ENCODE results near the gene MAPRE2. TPM values are rescaled to one million over a fixed set of nuclear protein-coding genes. Genes with fewer than 3 reads are reported as not detected.

MAPRE2 gene
- total RNA-seq, 6 donors from 2014 or later: 21.2 to 35.5 (median 27.8) TPM

DNA sequence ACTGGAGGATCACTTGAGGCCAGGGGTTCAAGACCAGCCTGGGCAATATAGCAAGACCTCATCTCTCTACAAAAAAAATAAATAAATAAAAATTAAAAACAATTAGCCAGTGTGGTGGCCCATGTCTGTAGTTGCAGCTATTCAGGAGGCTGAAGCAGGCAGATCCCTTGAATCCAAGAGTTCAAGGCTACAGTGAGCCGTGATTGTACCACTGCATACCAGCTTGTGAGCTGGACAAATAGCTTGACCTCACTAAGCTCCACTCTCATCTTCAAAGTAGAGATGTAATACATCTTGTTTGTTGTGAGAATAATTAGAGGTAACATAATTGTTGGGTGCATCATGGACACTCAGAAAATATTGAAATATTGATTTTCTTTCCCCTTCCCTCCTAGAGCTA, 31.1 kb upstream of the MAPRE2 start:
- H3K4me1 ChIP-seq: no peaks in the 10 kb centered on the region
- DNase-seq (no peak), ATAC-seq (ENCODE audit: low FRiP score in 2 of 2) (no peak)

DNA sequence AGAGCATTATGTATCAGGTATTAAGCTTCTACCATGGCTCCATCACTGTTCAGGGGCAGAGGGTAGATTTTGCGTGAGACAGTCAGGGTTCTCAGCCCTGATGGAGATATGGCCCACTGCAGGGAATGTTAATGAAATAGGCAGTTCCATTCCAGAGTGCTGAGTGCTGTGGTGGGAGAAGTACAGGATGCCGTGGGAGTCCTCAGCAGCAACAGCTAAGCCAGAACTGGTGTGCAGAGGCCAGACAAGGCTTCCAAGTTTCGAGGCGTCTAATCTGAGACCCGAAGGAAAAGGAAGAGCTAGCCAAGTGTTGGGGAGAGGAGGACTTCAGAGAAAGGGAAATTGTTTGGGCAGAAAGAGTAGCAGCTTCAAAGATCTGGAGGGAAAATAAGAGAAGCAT, 30.2 kb upstream of the MAPRE2 start:
- DNase-seq (no peak), ATAC-seq (ENCODE audit: low FRiP score in 2 of 2) (peak in 1 of 2 donors; percentile 35)
- TF ChIP-seq POLR2A (IDR thresholded peaks at IDR 0.05): no peak
- H3K27me3 ChIP-seq: no peaks in the 10 kb centered on the region
- no peaks in the 10 kb centered on the region for H3K9me3 ChIP-seq
- no peaks in the 10 kb centered on the region for H3K4me1 ChIP-seq
- H3K27ac ChIP-seq: no peak overlapping the region
- H3K36me3 ChIP-seq: no peaks in the 10 kb centered on the region
- no peak overlapping the region for H3K4me3 ChIP-seq
- 71 to 98% methylated on average over 5 of the region's 5 CpGs for WGBS, 2 donors

More for the DNA sequence above, 31.1 kb upstream of the MAPRE2 start:
- H3K36me3 ChIP-seq: no peaks in the 10 kb centered on the region
- no peaks in the 10 kb centered on the region for H3K27me3 ChIP-seq
- WGBS, 2 donors: 96 to 100% methylated on average over 1 of the region's 1 CpG
- no peak overlapping the region for H3K27ac ChIP-seq
- TF ChIP-seq POLR2A (IDR thresholded peaks at IDR 0.05) (no peak), EP300 (IDR thresholded peaks at IDR 0.05) (no peak), POLR2AphosphoS5 (IDR thresholded peaks at IDR 0.05) (no peak)
- TF ChIP-seq, protein P1, sequence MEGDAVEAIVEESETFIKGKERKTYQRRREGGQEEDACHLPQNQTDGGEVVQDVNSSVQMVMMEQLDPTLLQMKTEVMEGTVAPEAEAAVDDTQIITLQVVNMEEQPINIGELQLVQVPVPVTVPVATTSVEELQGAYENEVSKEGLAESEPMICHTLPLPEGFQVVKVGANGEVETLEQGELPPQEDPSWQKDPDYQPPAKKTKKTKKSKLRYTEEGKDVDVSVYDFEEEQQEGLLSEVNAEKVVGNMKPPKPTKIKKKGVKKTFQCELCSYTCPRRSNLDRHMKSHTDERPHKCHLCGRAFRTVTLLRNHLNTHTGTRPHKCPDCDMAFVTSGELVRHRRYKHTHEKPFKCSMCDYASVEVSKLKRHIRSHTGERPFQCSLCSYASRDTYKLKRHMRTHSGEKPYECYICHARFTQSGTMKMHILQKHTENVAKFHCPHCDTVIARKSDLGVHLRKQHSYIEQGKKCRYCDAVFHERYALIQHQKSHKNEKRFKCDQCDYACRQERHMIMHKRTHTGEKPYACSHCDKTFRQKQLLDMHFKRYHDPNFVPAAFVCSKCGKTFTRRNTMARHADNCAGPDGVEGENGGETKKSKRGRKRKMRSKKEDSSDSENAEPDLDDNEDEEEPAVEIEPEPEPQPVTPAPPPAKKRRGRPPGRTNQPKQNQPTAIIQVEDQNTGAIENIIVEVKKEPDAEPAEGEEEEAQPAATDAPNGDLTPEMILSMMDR (IDR thresholded peaks at IDR 0.05): no peak
- H3K4me3 ChIP-seq: no peak overlapping the region
- H3K9me3 ChIP-seq: no peaks in the 10 kb centered on the region

DNA sequence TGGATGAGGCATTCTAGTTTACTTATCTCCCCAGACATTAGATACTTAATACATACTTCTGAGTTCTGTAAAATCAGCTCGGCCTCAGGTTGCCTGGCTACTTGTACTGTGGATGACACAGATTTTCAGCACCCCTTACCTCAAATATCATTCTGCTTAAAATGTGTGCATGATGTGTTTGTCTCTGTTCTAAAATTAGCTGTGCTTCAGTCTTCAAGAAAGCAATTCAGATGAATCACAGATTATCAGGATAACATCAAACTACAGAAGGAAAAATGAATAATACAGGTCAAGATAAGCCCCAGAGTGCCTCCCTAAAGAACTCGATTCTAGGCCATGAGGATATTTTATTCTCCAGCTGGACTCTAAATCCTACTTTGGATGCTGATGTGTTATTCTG, 21.3 kb upstream of the MAPRE2 start:
- Histone ChIP-seq H3K4me3 (no peak overlapping the region), H3K9me3 (no peaks in the 10 kb centered on the region), H3K27me3 (no peaks in the 10 kb centered on the region), H3K4me1 (peaks cover 0 to 8% (median 6%) of the 10 kb centered on the region in 4 donors), H3K36me3 (no peaks in the 10 kb centered on the region), H3K27ac (no peak overlapping the region)
- ATAC-seq (ENCODE audit: low FRiP score in 2 of 2) (no peak), DNase-seq (no peak)
- no peak for TF ChIP-seq POLR2A (IDR thresholded peaks at IDR 0.05)
- TF ChIP-seq POLR2AphosphoS5 (IDR thresholded peaks at IDR 0.05): no peak
- TF ChIP-seq EP300 (IDR thresholded peaks at IDR 0.05): no peak
- TF ChIP-seq, protein P1 (IDR thresholded peaks at IDR 0.05): no peak
- WGBS, 2 donors: 75 to 83% methylated on average over 2 of the region's 2 CpGs

DNA sequence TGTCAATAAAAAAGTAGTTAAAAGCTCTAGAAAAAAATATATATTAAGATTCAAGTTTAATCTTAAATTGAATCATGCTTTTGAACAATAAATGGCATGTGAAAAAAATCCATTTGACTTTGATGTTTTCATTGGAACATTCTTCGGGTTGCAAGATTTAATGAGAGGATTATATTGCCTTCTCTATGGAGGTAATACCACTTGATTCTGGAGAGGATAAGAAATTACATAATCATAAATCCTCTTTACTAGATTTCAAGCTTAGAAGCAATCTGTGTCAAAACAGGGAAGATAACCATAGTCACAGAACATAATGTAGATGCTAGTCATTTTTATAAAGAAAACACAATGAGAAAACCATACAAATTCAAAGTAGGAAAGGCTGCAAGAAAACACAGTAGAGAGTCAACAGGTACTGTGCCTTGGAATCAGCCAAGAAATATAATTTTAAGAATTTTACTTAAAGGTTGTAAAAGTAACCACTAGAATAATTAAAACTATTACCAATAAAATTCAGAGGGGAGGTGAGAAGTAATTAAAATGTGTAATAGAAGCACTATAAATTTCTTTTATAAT, 18.7 kb upstream of the MAPRE2 start:
- no peak overlapping the region for H3K4me3 ChIP-seq
- ATAC-seq (ENCODE audit: low FRiP score in 2 of 2) (no peak), DNase-seq (no peak)
- TF ChIP-seq POLR2AphosphoS5 (IDR thresholded peaks at IDR 0.05): no peak
- no peak for TF ChIP-seq EP300 (IDR thresholded peaks at IDR 0.05)
- peaks cover 15 to 26% (median 19%) of the 10 kb centered on the region in 4 donors for H3K4me1 ChIP-seq
- H3K9me3 ChIP-seq: no peaks in the 10 kb centered on the region
- H3K27me3 ChIP-seq: no peaks in the 10 kb centered on the region
- WGBS, 2 donors: 78 to 87% methylated on average over 1 of the region's 1 CpG
- no peaks in the 10 kb centered on the region for H3K36me3 ChIP-seq
- H3K27ac ChIP-seq: no peak overlapping the region

DNA sequence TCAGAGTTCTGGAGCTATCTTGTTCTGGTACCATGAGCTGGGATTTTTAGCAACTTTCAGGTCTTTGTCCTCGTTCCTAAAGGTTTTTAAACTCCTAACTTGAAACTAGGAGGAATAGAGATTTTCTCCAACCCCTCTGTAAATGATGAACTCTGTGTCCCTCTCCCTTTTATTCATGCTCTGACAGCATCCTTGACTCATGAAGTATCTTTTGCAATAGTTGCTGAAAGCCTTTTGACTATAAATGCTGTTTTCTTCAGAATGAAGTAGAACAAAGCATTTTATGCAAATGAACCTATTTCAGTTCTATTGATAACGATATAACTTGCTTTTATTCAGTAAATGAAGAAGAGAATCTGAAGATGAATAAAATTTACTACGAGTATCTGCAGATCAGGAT, 17.0 kb upstream of the MAPRE2 start:
- ATAC-seq (ENCODE audit: low FRiP score in 2 of 2): no peak
- TF ChIP-seq, protein P1 (IDR thresholded peaks at IDR 0.05): no peak
- no peak for TF ChIP-seq POLR2AphosphoS5 (IDR thresholded peaks at IDR 0.05)
- Histone ChIP-seq H3K27ac (peak overlapping the region in 1 of 4 donors; percentile 18), H3K27me3 (no peaks in the 10 kb centered on the region), H3K4me1 (peaks cover 15 to 28% (median 19%) of the 10 kb centered on the region in 4 donors), H3K4me3 (no peak overlapping the region), H3K9me3 (no peaks in the 10 kb centered on the region), H3K36me3 (no peaks in the 10 kb centered on the region)
- DNase-seq: no peak
- WGBS, 2 donors: 77 to 84% methylated on average over 3 of the region's 3 CpGs

DNA sequence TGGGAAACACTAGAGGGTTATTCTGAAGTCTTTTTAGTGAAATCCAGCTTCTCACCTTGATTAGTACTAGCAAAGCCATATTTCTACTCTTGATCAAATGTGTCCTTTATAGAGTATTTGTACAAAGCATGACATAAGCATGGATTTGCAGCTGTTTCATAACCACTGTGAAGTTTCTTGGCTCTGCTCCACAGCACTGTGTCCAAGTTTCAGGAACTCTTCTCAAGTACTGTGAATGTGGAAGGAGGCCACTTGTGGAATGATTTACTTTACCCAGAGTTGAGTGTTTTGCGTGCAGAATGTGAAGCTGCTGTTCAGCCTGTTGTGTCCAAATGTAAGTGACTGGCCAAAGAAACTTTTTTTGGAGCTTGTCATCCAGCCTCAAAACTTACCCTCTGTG, 16.2 kb upstream of the MAPRE2 start:
- Histone ChIP-seq H3K36me3 (no peaks in the 10 kb centered on the region), H3K27me3 (no peaks in the 10 kb centered on the region), H3K4me1 (peaks cover 15 to 35% (median 25%) of the 10 kb centered on the region in 4 donors), H3K27ac (peak overlapping the region in 3 of 4 donors; percentile 16 to 65 (median 18)), H3K4me3 (no peak overlapping the region), H3K9me3 (no peaks in the 10 kb centered on the region)
- 19 to 33% methylated on average over 1 of the region's 1 CpG for WGBS, 2 donors
- TF ChIP-seq POLR2A (IDR thresholded peaks at IDR 0.05) (no peak), POLR2AphosphoS5 (IDR thresholded peaks at IDR 0.05) (peak; percentile 48 to 65), EP300 (IDR thresholded peaks at IDR 0.05) (peak in 1 of 4 donors; percentile 61)
- DNase-seq (peak in 1 of 2 donors; percentile 82), ATAC-seq (ENCODE audit: low FRiP score in 2 of 2) (peak; percentile 82 to 88)

Measured in upper lobe of left lung (tissue), 6 donors.